Measurements from ENCODE around the gene C17orf107.

The C17orf107 gene

GRCh38 chr17:4950075-4950745 lies 50.9 kb downstream of the C17orf107 start:
- no peak for FAIRE-seq

- no peak for FAIRE-seq
Measured at GRCh38 chr17:4950746-4951204, 51.4 kb downstream of the C17orf107 start, which contains the start of gene ENO3. Gene ENO3, plus strand, starts transcription at chr17:4951119. Its CDS starts 711 bp downstream, at chr17:4951830.

- FAIRE-seq = no peak
Measured at GRCh38 chr17:4951486-4951885, 52.1 kb downstream of the C17orf107 start.

All from G401.6 (cell line).